SK-N-SH (cell line): ENCODE results near the gene DRGX. TPM values are rescaled to one million over a fixed set of nuclear protein-coding genes. Genes with fewer than 3 reads are reported as not detected.

ENCODE experiments used
- CTCF ChIA-PET: fragments of 300-600, 350-600 bp; formaldehyde crosslinking; extraction: SDS; loops from one replicate; lab custom pipeline; 2021; lab: Yijun Ruan, JAX
- POLR2A ChIA-PET: fragments of 350-600 bp; sonication (Branson Sonifier 250); formaldehyde crosslinking; extraction: SDS; loops from one replicate; lab custom pipeline; 2020; ENCODE audit warnings: antibody characterized with exemption, inconsistent platforms; lab: Yijun Ruan, JAX
- DNase-seq: peaks from one replicate; pipeline ENCODE4 v3.0.0; 2012
- H2AFZ ChIP-seq: fragments of 200-600 bp; sonication (generic); 2 replicates; pipeline ENCODE4 v1.8.1; 2016; ENCODE audit warnings: antibody characterized with exemption, mild to moderate bottlenecking, low read depth
- H3F3A ChIP-seq: fragments of 200-600 bp; sonication (generic); replicated peaks from 2 replicates; pipeline ENCODE3; 2016; ENCODE audit warnings: antibody characterized with exemption, mild to moderate bottlenecking; ENCODE audit not compliant: insufficient read depth
- H3K27ac ChIP-seq, 2 experiments: fragments of 200-500 bp in 1 of 2; fragments of 200-600 bp in 1 of 2; sonication (Bioruptor generic) in 1 of 2; sonication (generic), shearing (Covaris generic) in 1 of 2; 2 replicates each; pipeline versions ENCODE4 v1.5.1 to v1.6.1; 2014 to 2016; ENCODE audit warnings: low read depth in 2 of 2, inconsistent platforms in 1 of 2, low read length in 1 of 2, mild to moderate bottlenecking in 1 of 2, mixed read lengths in 1 of 2
- H3K27me3 ChIP-seq: fragments of 200-600 bp; sonication (generic), shearing (Covaris generic); 2 replicates; pipeline ENCODE4 v1.6.1; 2016; ENCODE audit warnings: mixed run types; ENCODE audit not compliant: insufficient read depth
- H3K36me3 ChIP-seq, 2 experiments: fragments of 200-500 bp in 1 of 2; fragments of 200-600 bp in 1 of 2; sonication (Bioruptor generic) in 1 of 2; sonication (generic) in 1 of 2; replicated peaks in 1 of 2; 2 replicates each; pipeline versions ENCODE3 to v1.5.1; 2014 to 2016; ENCODE audit warnings: low read length in 1 of 2, mild to moderate bottlenecking in 1 of 2; ENCODE audit not compliant: insufficient read depth in 2 of 2, control insufficient read depth in 1 of 2
- H3K4me1 ChIP-seq, 2 experiments: fragments of 200-500 bp in 1 of 2; fragments of 200-600 bp in 1 of 2; sonication (Bioruptor generic) in 1 of 2; sonication (generic), shearing (Covaris generic) in 1 of 2; 2 replicates each; pipeline versions ENCODE4 v1.5.1 to v1.6.1; 2014 to 2016; ENCODE audit warnings: low read depth in 1 of 2, low read length in 1 of 2, mixed run types in 1 of 2; ENCODE audit not compliant: insufficient read depth in 2 of 2, control insufficient read depth in 1 of 2
- H3K4me2 ChIP-seq: fragments of 200-600 bp; sonication (generic), shearing (Covaris generic); 2 replicates; pipeline ENCODE4 v1.6.1; 2017; ENCODE audit warnings: mixed run types
- H3K4me3 ChIP-seq, 2 experiments: fragments of 200-500 bp in 1 of 2; fragments of 200-600 bp in 1 of 2; sonication (Bioruptor generic) in 1 of 2; sonication (generic), shearing (Covaris generic) in 1 of 2; 2 replicates each; pipeline versions ENCODE4 v1.5.1 to v1.8.1; 2014 to 2016; ENCODE audit warnings: low read depth in 2 of 2, inconsistent platforms in 1 of 2, low read length in 1 of 2, mild to moderate bottlenecking in 1 of 2, mixed read lengths in 1 of 2, moderate library complexity in 1 of 2
- H3K79me2 ChIP-seq: fragments of 200-600 bp; sonication (generic); 2 replicates; pipeline ENCODE4 v1.8.1; 2017; ENCODE audit warnings: mild to moderate bottlenecking; ENCODE audit not compliant: insufficient read depth
- H3K9ac ChIP-seq: fragments of 200-600 bp; sonication (generic); 2 replicates; pipeline ENCODE4 v1.6.1; 2017; ENCODE audit warnings: mixed run types
- H3K9me2 ChIP-seq: fragments of 200-600 bp; sonication (generic); 2 replicates; pipeline ENCODE4 v1.6.1; 2017; ENCODE audit warnings: mixed run types
- H3K9me3 ChIP-seq: fragments of 200-600 bp; sonication (generic); 2 replicates; pipeline ENCODE4 v1.6.1; 2017; ENCODE audit warnings: mixed run types, mild to moderate bottlenecking, moderate library complexity
- H4K20me1 ChIP-seq: fragments of 200-600 bp; sonication (generic); 2 replicates; pipeline ENCODE4 v1.6.1; 2017; ENCODE audit warnings: mild to moderate bottlenecking, mixed run types; ENCODE audit not compliant: insufficient read depth
- CHD2 ChIP-seq: fragments of 150-350 bp; IDR thresholded peaks from 2 replicates; pipeline ENCODE4 v1.6.1; 2018; ENCODE audit warnings: low read length; ENCODE audit not compliant: partially characterized antibody
- CTCF ChIP-seq: fragments of 200-600 bp; sonication (generic); IDR thresholded peaks from 2 replicates; pipeline ENCODE4 v1.6.1; 2017; ENCODE audit warnings: antibody characterized with exemption, mild to moderate bottlenecking, moderate library complexity
- EP300 ChIP-seq, 2 experiments: IDR thresholded peaks; 2 replicates each; pipeline versions ENCODE4 v1.4.0 to v1.6.1; 2012; ENCODE audit warnings: borderline replicate concordance in 1 of 2, low read depth in 1 of 2, low read length in 1 of 2
- EZH2phosphoT487 ChIP-seq: fragments of 200-600 bp; sonication (generic); IDR thresholded peaks from 2 replicates; pipeline ENCODE4 v1.6.1; 2017; ENCODE audit warnings: low read depth, mixed run types, mild to moderate bottlenecking, antibody characterized with exemption, moderate library complexity, borderline replicate concordance
- FOSL2 ChIP-seq: IDR thresholded peaks from 2 replicates; pipeline ENCODE4 v1.4.0; 2012; ENCODE audit warnings: low read depth, mild to moderate bottlenecking, moderate library complexity, borderline replicate concordance
- GABPA ChIP-seq: IDR thresholded peaks from 2 replicates; pipeline ENCODE4 v1.4.0; 2012; ENCODE audit warnings: low read depth, mild to moderate bottlenecking
- NFIC ChIP-seq: IDR thresholded peaks from 2 replicates; pipeline ENCODE4 v1.4.0; 2012; ENCODE audit warnings: borderline replicate concordance
- NRF1 ChIP-seq: IDR thresholded peaks from 2 replicates; pipeline ENCODE4 v1.6.1; 2012; ENCODE audit warnings: low read depth, mild to moderate bottlenecking, low read length
- POLR2AphosphoS5 ChIP-seq: IDR thresholded peaks from 2 replicates; pipeline ENCODE4 v1.6.1; 2012; ENCODE audit warnings: low read depth, low read length
- RFX5 ChIP-seq: IDR thresholded peaks from 2 replicates; pipeline ENCODE4 v1.6.1; 2012; ENCODE audit warnings: mild to moderate bottlenecking, improper control_type of control experiment, low read length
- RXRA ChIP-seq: IDR thresholded peaks from 2 replicates; pipeline ENCODE4 v1.4.0; 2012; ENCODE audit warnings: low read depth, mild to moderate bottlenecking, borderline replicate concordance
- SMC3 ChIP-seq: IDR thresholded peaks from 2 replicates; pipeline ENCODE4 v1.6.1; 2012; ENCODE audit warnings: low read depth, low read length, improper control_type of control experiment
- TEAD4 ChIP-seq: IDR thresholded peaks from 2 replicates; pipeline ENCODE4 v1.4.0; 2012; ENCODE audit warnings: mild to moderate bottlenecking, borderline replicate concordance; ENCODE audit not compliant: insufficient read depth
- USF1 ChIP-seq: IDR thresholded peaks from 2 replicates; pipeline ENCODE4 v1.4.0; 2012; ENCODE audit warnings: low read depth, borderline replicate concordance
- WGBS: methylation state at CpG from one replicate; pipeline ENCODE4 v1.1.6; 2017; ENCODE audit warnings: low lambda C conversion rate; 5-methylcytosine and 5-hydroxymethylcytosine counted together
- polyA plus RNA-seq, 3 experiments: library from polyadenylated mRNA; depleted of rRNA; stranded (reverse); fragments of >200 nt; gene quantifications; 2 replicates each; pipeline ENCODE4 v1.2.3, GENCODE V29; 2012
- TF ChIP-seq, protein P1 (sequence below): IDR thresholded peaks from 2 replicates; pipeline ENCODE4; 2012
- TF ChIP-seq, protein P2 (sequence below): IDR thresholded peaks from 2 replicates; pipeline ENCODE4 v1.4.0; 2012; ENCODE audit warnings: low read depth, borderline replicate concordance
- TF ChIP-seq, protein P3 (sequence below): fragments of 150-350 bp; IDR thresholded peaks from 2 replicates; pipeline ENCODE4 v1.6.1; 2016; ENCODE audit warnings: mild to moderate bottlenecking, low read depth, low read length

Gene DRGX
- polyA plus RNA-seq, 1 of the 3 experiments (the other 2 are of a cell fraction): not detected

- no peak overlapping the region for H3K4me2 ChIP-seq
- ChIA-PET CTCF (interaction anchor here (1.3 kb wide), 1 partner anchor 9 kb away, joined by 3 read pairs; no protein-coding TSS in a partner anchor), POLR2A (no interaction called here)
- no peaks in the 10 kb centered on the region for H3K9me3 ChIP-seq
- no peaks in the 10 kb centered on the region; a peak in 1 of 4 replicates for H3K4me1 ChIP-seq
- TF ChIP-seq NFIC: no peak
- no peak for TF ChIP-seq EZH2phosphoT487
- no peak for TF ChIP-seq CHD2
- TF ChIP-seq, protein P1, sequence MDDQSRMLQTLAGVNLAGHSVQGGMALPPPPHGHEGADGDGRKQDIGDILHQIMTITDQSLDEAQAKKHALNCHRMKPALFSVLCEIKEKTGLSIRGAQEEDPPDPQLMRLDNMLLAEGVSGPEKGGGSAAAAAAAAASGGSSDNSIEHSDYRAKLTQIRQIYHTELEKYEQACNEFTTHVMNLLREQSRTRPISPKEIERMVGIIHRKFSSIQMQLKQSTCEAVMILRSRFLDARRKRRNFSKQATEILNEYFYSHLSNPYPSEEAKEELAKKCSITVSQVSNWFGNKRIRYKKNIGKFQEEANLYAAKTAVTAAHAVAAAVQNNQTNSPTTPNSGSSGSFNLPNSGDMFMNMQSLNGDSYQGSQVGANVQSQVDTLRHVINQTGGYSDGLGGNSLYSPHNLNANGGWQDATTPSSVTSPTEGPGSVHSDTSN: no peak
- TF ChIP-seq, protein P2, sequence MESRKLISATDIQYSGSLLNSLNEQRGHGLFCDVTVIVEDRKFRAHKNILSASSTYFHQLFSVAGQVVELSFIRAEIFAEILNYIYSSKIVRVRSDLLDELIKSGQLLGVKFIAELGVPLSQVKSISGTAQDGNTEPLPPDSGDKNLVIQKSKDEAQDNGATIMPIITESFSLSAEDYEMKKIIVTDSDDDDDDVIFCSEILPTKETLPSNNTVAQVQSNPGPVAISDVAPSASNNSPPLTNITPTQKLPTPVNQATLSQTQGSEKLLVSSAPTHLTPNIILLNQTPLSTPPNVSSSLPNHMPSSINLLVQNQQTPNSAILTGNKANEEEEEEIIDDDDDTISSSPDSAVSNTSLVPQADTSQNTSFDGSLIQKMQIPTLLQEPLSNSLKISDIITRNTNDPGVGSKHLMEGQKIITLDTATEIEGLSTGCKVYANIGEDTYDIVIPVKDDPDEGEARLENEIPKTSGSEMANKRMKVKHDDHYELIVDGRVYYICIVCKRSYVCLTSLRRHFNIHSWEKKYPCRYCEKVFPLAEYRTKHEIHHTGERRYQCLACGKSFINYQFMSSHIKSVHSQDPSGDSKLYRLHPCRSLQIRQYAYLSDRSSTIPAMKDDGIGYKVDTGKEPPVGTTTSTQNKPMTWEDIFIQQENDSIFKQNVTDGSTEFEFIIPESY: no peak
- no peak for TF ChIP-seq TEAD4
- no peak for TF ChIP-seq NRF1
- no peak for TF ChIP-seq EP300 (IDR thresholded peaks at IDR 0.05; ENCODE audit: borderline replicate concordance in 1 of 2, low read depth in 1 of 2, low read length in 1 of 2)
- no peak for TF ChIP-seq RXRA
- no peak for TF ChIP-seq USF1
- no peak for TF ChIP-seq SMC3
- TF ChIP-seq CTCF: no peak
- no peak for TF ChIP-seq POLR2AphosphoS5
- TF ChIP-seq, protein P3, sequence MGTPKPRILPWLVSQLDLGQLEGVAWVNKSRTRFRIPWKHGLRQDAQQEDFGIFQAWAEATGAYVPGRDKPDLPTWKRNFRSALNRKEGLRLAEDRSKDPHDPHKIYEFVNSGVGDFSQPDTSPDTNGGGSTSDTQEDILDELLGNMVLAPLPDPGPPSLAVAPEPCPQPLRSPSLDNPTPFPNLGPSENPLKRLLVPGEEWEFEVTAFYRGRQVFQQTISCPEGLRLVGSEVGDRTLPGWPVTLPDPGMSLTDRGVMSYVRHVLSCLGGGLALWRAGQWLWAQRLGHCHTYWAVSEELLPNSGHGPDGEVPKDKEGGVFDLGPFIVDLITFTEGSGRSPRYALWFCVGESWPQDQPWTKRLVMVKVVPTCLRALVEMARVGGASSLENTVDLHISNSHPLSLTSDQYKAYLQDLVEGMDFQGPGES: no peak
- TF ChIP-seq FOSL2: no peak
- TF ChIP-seq RFX5: no peak
- no peak for TF ChIP-seq GABPA
- no peak overlapping the region for H2AFZ ChIP-seq
- no peak for DNase-seq
- H3K27me3 ChIP-seq: no peaks in the 10 kb centered on the region
- no peak overlapping the region for H3K4me3 ChIP-seq
- H3K9me2 ChIP-seq: no peaks in the 10 kb centered on the region
- H3K36me3 ChIP-seq: no peaks in the 10 kb centered on the region
- H4K20me1 ChIP-seq: no peaks in the 10 kb centered on the region
- WGBS: 52% methylated on average over 14 of the region's 14 CpGs
- no peaks in the 10 kb centered on the region for H3F3A ChIP-seq
- no peak overlapping the region for H3K9ac ChIP-seq
- no peak overlapping the region for H3K27ac ChIP-seq
- H3K79me2 ChIP-seq: no peaks in the 10 kb centered on the region
These were observed 26.4 kb downstream of the DRGX start for GRCh38 chr10:49369216-49370162.
